HG03342 (cell line): ENCODE data around the gene NUP214.
"Not testable (repeated sequence)": the region's sequence is repeated elsewhere in the genome, so short reads cannot be mapped to it uniquely, and the experiment has no call there.

Experiments used
- ATAC-seq: cut with Tn5 transposase; IDR thresholded peaks from one replicate; pipeline ENCODE4 v1.9.1; 2021; ENCODE audit warnings: mild to moderate bottlenecking, moderate library complexity; ENCODE audit not compliant: unreplicated experiment

Gene NUP214

GRCh38 chr9:131191032-131191431 is 65.6 kb downstream of the NUP214 start:
- ATAC-seq, result not testable (repeated sequence)

DNA sequence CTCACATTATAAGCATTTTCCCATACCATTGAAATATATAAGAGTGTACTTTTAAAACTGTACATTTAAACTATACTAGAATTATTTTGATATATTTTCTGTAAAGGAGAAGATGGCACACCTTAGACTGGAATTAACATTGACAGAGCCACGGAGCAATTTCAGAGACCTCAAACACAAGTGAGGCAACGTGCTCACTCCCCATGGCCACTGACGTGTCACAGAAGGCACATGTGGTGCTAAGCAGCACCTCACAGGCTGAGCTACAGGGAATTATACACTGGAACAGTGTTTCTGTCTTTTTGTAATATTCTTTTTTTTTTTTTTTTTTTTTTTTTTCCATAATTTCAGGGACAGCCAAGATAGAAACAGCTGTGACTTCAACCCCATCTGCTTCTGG is 66.5 kb downstream of the NUP214 start:
- no peak for ATAC-seq

DNA sequence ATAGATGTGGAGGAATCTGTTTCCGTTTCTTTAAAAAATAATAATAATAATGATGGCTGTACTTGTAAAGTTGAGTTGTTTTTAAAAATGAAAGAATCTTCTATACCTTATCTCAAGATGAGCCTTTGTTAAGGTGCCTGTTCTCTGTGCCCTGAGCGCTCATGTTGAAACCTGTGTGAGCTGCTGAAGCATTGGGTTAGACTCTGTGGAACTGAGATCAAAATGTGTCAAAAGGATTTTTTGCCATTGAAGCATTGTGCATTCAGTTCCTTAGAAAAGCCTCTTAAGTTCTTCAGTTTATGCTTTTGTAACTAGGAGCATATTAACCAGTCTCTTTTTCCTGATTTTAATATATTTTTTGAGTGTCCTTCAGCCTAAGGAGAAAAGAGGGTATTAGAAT is 67.7 kb downstream of the NUP214 start:
- no peak for ATAC-seq

- ATAC-seq, result no peak
Observed at GRCh38 chr9:131194762-131195161, 69.4 kb downstream of the NUP214 start.

DNA sequence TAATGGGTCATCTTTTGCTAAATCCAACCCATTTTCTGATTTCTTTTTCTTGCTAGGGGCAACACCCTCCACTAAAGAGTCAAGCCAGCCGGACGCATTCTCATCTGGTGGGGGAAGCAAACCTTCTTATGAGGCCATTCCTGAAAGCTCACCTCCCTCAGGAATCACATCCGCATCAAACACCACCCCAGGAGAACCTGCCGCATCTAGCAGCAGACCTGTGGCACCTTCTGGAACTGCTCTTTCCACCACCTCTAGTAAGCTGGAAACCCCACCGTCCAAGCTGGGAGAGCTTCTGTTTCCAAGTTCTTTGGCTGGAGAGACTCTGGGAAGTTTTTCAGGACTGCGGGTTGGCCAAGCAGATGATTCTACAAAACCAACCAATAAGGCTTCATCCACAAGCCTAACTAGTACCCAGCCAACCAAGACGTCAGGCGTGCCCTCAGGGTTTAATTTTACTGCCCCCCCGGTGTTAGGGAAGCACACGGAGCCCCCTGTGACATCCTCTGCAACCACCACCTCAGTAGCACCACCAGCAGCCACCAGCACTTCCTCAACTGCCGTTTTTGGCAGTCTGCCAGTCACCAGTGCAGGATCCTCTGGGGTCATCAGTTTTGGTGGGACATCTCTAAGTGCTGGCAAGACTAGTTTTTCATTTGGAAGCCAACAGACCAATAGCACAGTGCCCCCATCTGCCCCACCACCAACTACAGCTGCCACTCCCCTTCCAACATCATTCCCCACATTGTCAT is 72.0 kb downstream of the NUP214 start:
- ATAC-seq, result no peak

DNA sequence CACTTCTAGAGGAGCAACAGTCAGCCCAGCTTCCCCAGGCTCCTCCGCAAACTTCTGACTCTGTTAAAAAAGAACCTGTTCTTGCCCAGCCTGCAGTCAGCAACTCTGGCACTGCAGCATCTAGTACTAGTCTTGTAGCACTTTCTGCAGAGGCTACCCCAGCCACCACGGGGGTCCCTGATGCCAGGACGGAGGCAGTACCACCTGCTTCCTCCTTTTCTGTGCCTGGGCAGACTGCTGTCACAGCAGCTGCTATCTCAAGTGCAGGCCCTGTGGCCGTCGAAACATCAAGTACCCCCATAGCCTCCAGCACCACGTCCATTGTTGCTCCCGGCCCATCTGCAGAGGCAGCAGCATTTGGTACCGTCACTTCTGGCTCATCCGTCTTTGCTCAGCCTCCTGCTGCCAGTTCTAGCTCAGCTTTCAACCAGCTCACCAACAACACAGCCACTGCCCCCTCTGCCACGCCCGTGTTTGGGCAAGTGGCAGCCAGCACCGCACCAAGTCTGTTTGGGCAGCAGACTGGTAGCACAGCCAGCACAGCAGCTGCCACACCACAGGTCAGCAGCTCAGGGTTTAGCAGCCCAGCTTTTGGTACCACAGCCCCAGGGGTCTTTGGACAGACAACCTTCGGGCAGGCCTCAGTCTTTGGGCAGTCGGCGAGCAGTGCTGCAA is 72.8 kb downstream of the NUP214 start:
- no peak for ATAC-seq

- no peak for ATAC-seq
Observed at GRCh38 chr9:131201856-131202255, 76.5 kb downstream of the NUP214 start.

DNA sequence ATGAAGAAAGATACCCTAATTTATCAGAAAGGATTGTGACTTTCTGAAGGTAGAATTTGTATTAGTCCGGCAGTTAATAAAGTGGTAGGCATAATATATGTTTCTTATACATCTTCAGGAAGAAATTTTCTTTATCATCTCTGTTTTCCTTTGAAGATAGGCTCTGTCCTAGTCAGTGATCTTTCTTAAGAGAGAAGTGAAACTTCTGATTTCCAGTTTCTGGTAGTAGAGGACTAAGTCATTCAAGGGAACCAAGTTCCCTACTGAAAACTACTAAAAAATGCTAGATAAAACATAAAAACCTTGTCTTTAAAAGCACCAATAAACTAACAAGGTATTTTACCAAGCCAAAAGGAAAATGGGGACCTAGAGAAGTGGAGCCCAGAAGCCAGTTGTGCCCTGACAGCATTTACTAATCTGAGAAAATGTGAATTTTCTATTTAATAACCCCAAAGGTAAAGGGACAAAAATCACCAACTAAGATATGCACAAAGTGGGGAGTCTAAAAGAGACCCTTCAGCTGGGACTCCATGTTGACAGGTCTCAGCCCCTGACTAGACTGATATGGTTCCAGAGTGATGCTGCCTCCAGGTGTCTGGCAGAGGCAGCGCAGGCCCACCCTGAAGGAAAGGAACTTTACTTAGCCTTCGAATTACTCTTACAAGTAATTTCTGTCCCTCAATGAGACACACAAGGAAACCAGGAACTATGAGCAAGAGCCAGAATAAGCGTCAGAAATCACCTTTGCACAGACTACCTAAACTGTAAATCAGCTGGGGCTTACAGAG is 78.2 kb downstream of the NUP214 start:
- ATAC-seq, result no peak

GRCh38 chr9:131204285-131204684 is 78.9 kb downstream of the NUP214 start:
- ATAC-seq, result no peak

GRCh38 chr9:131206495-131206894 is 81.1 kb downstream of the NUP214 start:
- no peak for ATAC-seq

DNA sequence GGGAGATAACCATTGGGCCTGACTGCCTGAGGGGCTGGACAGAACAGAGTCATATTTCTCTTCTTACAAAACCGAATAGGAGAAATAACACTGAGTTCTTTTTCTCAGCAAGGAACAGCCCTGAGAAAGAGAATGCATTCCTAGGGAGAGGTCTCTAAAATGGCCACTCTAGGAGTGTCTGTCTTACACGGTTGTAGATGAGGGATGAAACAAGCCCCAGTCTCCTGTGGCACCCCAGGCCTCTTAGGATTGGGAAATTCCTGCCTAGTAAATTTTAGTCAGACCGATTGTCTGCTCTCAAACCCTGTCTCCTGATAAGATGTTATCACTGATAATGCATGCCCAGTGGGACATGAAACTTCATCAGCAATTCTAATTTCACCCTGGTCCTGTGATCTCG is 86.5 kb downstream of the NUP214 start:
- not testable (repeated sequence) for ATAC-seq

DNA sequence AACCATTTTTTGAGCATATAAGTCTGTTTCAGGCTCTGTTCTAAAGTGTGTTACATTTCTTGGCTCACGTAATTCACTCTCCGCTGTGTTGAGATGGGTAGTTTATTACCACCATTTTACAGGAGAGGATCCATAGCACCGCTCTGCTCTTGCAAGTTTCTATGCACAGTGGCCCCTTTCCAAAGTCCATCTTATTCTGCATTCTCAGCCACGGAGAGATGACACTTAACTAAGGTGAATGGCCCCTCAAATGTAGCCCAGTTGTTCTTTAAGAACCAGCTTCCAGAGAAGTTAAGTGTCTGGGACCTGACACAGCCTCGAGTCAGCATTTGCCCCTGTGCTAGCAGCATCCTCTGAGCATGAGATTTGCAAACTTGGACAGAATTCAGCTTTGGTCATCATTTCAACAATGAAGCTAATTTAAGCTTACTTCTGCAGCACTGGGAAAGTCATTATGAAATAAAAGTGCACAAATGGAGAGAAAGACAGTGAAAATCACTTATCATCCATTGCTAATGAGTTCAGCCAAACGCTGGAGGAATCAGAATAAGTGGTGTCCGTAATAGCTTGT is 89.0 kb downstream of the NUP214 start:
- no peak for ATAC-seq

GRCh38 chr9:131214876-131215275 is 89.5 kb downstream of the NUP214 start:
- no peak for ATAC-seq

DNA sequence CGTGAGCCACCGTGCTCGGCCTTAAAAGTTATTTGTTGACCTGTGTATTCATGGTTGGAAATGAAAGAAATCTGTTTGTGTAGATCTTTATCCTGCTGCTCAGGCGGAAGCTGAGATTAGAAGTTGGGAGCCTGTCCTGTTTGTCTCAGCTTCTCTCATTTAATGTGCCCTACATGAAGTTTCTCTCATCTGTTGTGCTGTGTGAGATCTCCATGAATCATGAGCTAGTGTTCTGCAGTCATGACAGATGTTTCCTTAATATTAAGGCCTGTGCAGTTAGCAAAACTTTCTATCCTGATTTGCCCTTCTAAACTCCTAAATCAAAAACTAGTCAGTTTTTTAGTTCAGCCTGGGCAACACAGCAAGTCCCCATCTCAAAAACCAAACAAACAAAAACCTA is 91.4 kb downstream of the NUP214 start:
- ATAC-seq, result no peak

- no peak for ATAC-seq
Observed at GRCh38 chr9:131217331-131218031, 92.1 kb downstream of the NUP214 start.

DNA sequence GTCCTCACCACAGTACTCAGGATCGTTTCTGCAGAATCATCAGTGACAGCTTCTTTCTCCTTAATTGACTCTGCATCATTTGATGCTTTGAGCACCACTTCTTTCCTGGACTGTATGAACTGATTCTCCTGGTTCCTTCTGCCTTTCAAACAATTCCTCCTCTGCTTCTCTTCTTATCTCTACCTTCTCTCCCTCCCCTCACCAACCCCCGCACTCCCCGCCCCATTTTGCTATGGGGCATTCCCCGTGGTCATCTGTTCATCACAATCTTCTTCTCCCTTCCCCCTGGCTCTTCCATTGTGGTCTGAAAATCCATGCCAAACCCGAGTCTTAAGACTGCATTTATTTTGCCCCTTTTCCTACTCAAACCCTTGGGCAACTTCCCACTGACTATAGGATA is 93.0 kb downstream of the NUP214 start:
- no peak for ATAC-seq

DNA sequence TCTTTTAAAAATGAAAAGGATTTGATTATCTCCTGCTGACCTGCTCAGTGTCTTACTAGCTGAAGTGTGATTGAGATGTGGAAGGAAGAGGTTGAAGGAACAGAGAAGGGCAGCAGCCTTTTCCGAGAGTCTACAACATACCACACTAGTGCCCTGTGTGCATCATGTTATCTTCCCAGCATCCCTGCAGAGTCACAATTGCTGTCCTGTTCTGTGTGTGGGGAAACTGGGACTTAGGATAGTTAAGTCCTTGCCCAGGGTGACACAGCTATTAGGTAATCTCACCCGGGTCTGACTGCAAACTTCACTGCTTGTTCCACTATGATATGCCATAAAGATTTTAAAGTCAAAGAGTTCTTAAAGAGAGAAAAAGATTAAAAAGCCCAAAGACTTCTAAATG is 95.1 kb downstream of the NUP214 start:
- no peak for ATAC-seq

DNA sequence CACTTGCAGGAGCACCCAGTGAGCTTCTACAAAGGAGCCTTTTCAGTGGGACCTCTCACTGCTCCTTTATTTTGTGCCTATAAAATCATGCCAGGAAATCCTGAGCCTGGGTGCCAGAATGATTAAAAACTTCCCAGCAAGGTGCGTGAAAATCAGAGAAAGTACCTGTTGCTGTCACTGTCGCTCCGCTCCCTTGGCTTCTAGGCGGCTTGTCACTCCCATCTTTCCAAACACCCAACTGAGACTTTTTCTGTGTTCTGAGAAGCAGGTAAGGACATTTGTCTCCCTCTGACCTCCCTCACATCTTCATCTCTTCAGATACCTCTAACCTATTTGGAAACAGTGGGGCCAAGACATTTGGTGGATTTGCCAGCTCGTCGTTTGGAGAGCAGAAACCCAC is 97.1 kb downstream of the NUP214 start:
- no peak for ATAC-seq

DNA sequence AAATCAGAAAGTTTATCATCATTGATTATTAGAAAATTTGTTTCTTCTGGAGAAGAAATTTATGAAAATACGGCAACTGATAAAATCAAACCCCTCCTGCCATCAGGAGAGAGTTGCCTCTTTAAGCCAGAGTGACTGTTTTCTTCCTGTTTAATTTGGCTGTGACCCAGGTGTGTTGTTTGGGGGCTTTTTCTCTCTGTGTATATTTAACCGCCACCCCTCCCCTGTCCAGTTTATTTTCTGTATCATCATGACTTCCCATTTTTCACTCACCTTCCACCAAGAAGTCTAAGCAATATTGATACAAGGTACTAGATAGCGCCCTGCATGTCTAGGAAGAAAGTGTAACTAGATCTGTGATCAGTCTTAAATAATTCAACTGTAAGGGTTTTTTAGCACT is 100.8 kb downstream of the NUP214 start:
- ATAC-seq, result no peak

DNA sequence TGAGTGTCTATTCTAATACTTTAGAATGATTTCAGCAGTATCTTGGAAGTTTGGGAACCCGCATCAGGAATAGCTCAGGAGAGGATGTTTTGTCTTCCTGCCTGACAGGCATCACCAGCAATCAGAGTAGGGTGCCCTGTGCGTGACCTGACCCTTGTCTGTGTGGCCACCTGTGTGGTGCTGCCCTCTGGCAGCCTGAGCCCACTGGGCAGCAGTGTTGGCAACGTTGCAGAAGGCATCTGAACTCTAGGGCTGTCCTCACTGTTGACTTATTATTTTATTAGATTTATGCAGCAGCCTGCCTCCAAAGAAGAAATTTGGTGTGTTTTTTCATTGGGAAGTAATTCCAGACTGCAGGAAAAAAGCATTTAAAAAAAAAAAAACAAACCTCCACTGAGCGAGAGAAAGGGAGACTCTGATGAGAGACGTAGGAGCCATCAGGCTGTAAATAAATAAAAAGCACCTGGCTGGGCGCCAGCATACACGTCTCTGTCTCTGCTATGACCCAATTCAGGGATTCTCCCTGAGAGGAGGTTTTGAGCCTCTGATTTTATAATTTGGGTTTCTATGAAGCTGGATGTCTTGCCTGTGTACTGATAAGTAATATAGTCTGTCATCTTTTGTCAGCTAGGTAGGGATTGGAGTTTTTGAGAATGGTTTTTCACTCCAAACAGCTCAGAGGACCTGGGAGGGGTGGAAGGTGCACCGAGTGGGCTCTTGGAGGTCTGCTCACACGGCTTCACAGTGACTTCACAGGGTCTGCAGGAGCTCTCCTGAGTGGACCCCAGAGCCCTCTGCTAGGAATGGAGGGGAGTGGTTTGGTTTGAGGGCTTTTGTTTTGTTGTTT is 101.9 kb downstream of the NUP214 start:
- ATAC-seq, result no peak
